Subcutaneous adipose tissue (tissue), 4 donors: ENCODE measurements around the gene ZNF497. TPM values are rescaled to one million over a fixed set of nuclear protein-coding genes. Genes with fewer than 3 reads are reported as not detected.

ENCODE experiments used
- CTCF ChIP-seq: fragments of 450-650 bp; IDR thresholded peaks from one replicate; pipeline ENCODE4 v1.5.1; 2016; ENCODE audit warnings: low read depth, mild to moderate bottlenecking, control low read depth, antibody characterized with exemption, moderate library complexity
- total RNA-seq, 4 donors: library from RNA; depleted of rRNA; stranded (reverse); fragments of >200 nt; gene quantifications; one replicate each; pipeline ENCODE4 v1.1.0, GENCODE V29; 2016

Gene ZNF497
- total RNA-seq, 4 donors from 2014 or later, result 0.51 to 4.1 (median 0.88) TPM; not detected in 1

- TF ChIP-seq CTCF, result no peak
These were observed 5.3 kb upstream of the ZNF497 start for GRCh38 chr19:58367698-58368454.

- no peak for TF ChIP-seq CTCF
These were observed 4.3 kb upstream of the ZNF497 start for GRCh38 chr19:58366585-58367430.

- no peak for TF ChIP-seq CTCF
These were observed 1.6 kb upstream of the ZNF497 start for GRCh38 chr19:58364146-58364545.

DNA sequence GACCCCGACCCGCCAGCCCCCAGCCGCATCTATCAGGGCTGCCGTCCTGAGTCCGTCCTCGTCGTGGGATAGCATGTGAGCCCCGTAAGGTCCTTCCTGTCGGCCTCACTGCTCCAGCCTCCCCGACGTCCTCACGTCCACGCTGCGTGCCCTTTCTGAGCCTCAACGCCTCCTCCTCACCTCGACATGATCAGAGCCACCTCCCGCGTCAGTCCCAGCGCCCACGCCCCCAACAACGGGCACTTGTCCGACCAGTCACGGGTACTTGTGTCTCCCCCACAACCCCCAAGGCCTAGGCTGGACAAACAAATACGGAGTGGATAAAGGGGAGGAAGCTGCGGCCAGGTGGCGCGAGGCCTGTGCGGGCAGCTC lies 665 bp downstream of the ZNF497 start:
- TF ChIP-seq CTCF, result no peak

DNA sequence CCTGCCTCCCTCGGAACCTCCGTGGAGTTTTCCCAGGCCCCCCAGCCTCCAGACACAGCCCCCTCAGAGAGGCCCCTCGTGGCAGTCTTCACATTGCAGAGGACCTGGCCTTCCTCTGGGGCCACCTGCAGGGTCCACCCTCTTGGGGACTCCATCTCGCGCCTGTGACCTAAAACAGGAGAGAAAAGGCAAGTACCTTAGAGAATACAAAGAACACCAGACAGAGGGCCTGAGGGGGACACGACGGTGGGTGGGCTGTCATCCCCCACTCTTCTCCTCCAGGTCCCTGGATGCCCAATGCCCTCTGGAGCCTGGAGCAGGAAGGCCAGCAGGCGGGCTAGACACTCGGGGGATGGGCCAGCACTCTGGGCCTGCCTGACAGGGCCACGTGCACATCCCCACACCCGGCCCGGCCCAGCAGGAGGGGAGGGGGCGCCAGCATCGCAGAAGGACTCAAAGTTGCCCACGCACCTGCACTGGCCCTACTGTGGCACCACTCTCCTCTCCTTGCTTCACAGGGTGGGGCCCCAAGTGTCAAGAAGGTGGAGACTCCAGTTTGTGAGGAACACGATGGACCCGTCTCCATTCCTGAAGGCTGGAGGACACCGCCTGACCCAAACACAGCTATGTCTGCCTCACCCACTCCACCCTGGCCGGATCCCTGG lies 4.9 kb downstream of the ZNF497 start:
- no peak for TF ChIP-seq CTCF

DNA sequence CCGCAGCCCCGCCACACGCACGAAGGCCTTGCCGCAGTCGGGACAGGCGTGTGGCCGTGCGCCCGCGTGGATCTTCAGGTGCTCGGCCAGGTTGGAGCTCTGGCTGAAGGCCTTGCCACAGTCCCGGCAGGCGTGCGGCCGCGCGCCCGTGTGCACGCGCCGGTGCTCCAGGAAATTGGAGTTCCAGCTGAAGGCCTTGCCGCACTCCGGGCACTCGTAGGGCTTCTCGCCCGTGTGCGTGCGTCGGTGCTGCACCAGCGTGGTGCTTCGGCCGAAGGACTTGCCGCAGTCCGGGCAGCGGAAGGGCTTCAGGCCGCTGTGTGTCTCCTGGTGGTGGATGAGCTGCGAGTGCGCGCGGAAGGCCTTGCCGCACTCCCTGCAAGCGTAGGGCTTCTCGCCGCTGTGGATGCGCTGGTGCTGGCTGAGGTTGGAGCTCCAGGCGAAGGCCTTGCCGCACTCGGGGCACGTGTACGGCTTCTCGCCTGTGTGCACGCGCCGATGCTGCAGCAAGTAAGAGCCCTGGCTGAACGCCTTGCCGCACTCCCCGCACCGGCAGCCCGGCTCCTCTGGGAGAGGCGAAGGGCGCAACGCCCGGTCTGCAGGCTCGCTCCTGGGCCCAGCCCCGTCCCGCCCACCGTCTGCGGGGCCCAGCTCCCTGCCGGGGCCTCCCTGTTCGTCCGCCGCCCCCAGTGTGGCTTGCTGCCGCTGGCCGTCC lies 5.6 kb downstream of the ZNF497 start:
- no peak for TF ChIP-seq CTCF
